WTC11 (cell line): ENCODE results near the gene NXF1. TPM values are rescaled to one million over a fixed set of nuclear protein-coding genes. Genes with fewer than 3 reads are reported as not detected.
"Not testable (repeated sequence)": the region's sequence is repeated elsewhere in the genome, so short reads cannot be mapped to it uniquely, and the experiment has no call there.

ENCODE experiments used
- ATAC-seq: fragments of 200-7000 bp; cut with Tn5 transposase; 2 replicates; pipeline ENCODE4 v1.10.0; 2021; ENCODE audit warnings: mild to moderate bottlenecking, moderate library complexity
- CTCF ChIA-PET: fragments of 300-600 bp; sonication (Branson Sonifier 250); formaldehyde crosslinking; loops from one replicate; lab custom pipeline; 2021; ENCODE audit warnings: antibody characterized with exemption; lab: Charles Lee
- POLR2A ChIA-PET: fragments of 350-600 bp; sonication (Branson Sonifier 250); formaldehyde crosslinking; loops from one replicate; lab custom pipeline; 2021; ENCODE audit warnings: antibody characterized with exemption; lab: Charles Lee
- DNase-seq: peaks from one replicate; pipeline ENCODE4 v3.0.0; 2021; ENCODE audit warnings: low spot score
- H3K27ac Mint-ChIP-seq: 2 replicates; pipeline ENCODE4 v1.8.0; 2021; ENCODE audit warnings: mixed read lengths
- H3K27me3 Mint-ChIP-seq: 2 replicates; pipeline ENCODE4 v1.8.0; 2021; ENCODE audit warnings: low read depth, mild to moderate bottlenecking, moderate library complexity, mixed read lengths
- H3K36me3 Mint-ChIP-seq: 2 replicates; pipeline ENCODE4 v1.8.0; 2021; ENCODE audit warnings: mixed read lengths
- H3K4me1 Mint-ChIP-seq: 2 replicates; pipeline ENCODE4 v1.8.0; 2022; ENCODE audit warnings: mixed read lengths
- H3K4me3 Mint-ChIP-seq: 2 replicates; pipeline ENCODE4 v1.8.0; 2021; ENCODE audit warnings: mild to moderate bottlenecking, moderate library complexity, mixed read lengths
- H3K9me3 Mint-ChIP-seq: 2 replicates; pipeline ENCODE4 v1.8.0; 2021; ENCODE audit warnings: mixed read lengths
- AFF4 ChIP-seq: sonication (generic); formaldehyde crosslinking; IDR thresholded peaks from 2 replicates; pipeline ENCODE4 v1.8.1; 2023; ENCODE audit warnings: mild to moderate bottlenecking, missing genetic modification reagents, borderline replicate concordance
- ATF6 ChIP-seq: sonication (generic); formaldehyde crosslinking; IDR thresholded peaks from 2 replicates; pipeline ENCODE4 v1.8.1; 2023; ENCODE audit warnings: mild to moderate bottlenecking, missing genetic modification reagents
- E2F1 ChIP-seq: sonication (generic); formaldehyde crosslinking; IDR thresholded peaks from 2 replicates; pipeline ENCODE4 v1.8.0; 2022; ENCODE audit warnings: mild to moderate bottlenecking, missing genetic modification reagents
- FOXJ3 ChIP-seq: sonication (generic); formaldehyde crosslinking; IDR thresholded peaks from 2 replicates; pipeline ENCODE4 v1.9.0; 2021; ENCODE audit warnings: missing genetic modification reagents, mild to moderate bottlenecking, borderline replicate concordance
- FOXP1 ChIP-seq: sonication (generic); formaldehyde crosslinking; IDR thresholded peaks from 2 replicates; pipeline ENCODE4 v1.8.0; 2022; ENCODE audit warnings: missing genetic modification reagents, mild to moderate bottlenecking, moderate library complexity, borderline replicate concordance
- GABPB1 ChIP-seq: sonication (generic); formaldehyde crosslinking; IDR thresholded peaks from 2 replicates; pipeline ENCODE4 v1.8.1; 2023; ENCODE audit warnings: mild to moderate bottlenecking, missing genetic modification reagents
- HMGXB4 ChIP-seq: sonication (generic); formaldehyde crosslinking; IDR thresholded peaks from 2 replicates; pipeline ENCODE4 v1.8.1; 2023; ENCODE audit warnings: mild to moderate bottlenecking, moderate library complexity, missing genetic modification reagents
- PRDM15 ChIP-seq: sonication (generic); formaldehyde crosslinking; IDR thresholded peaks from 2 replicates; pipeline ENCODE4 v1.8.0; 2022; ENCODE audit warnings: missing genetic modification reagents
- TEAD1 ChIP-seq: sonication (generic); formaldehyde crosslinking; IDR thresholded peaks from 2 replicates; pipeline ENCODE4 v1.8.0; 2022; ENCODE audit warnings: mild to moderate bottlenecking, missing genetic modification reagents
- ZNF121 ChIP-seq: sonication (generic); formaldehyde crosslinking; IDR thresholded peaks from 2 replicates; pipeline ENCODE4 v1.8.0; 2023; ENCODE audit warnings: missing genetic modification reagents
- total RNA-seq: library from RNA; stranded (reverse); gene quantifications from 3 replicates; pipeline ENCODE4 v1.2.3, GENCODE V29; 2021
- TF ChIP-seq, protein P1 (sequence below): sonication (generic); formaldehyde crosslinking; conservative IDR thresholded peaks from 2 replicates; pipeline ENCODE4 v1.8.1; 2022; ENCODE audit warnings: mild to moderate bottlenecking, missing genetic modification reagents
- TF ChIP-seq, protein P2 (sequence below): sonication (generic); formaldehyde crosslinking; IDR thresholded peaks from 2 replicates; pipeline ENCODE4 v1.8.0; 2022; ENCODE audit warnings: mild to moderate bottlenecking, missing genetic modification reagents

Gene NXF1
- total RNA-seq, 1 experiment from 2014 or later = 43.2 TPM

- TF ChIP-seq ATF6 (no peak), PRDM15 (CRISPR knock-in tag) (peak; percentile 80), GABPB1 (CRISPR knock-in tag) (no peak), AFF4 (CRISPR knock-in tag) (no peak), FOXP1 (CRISPR knock-in tag) (no peak), ZNF121 (no peak), FOXJ3 (no peak), HMGXB4 (no peak), E2F1 (CRISPR knock-in tag) (no peak), TEAD1 (CRISPR knock-in tag) (0 out of 2 replicates have a peak, but pooled peaks have one; percentile 11)
- TF ChIP-seq, protein P1, sequence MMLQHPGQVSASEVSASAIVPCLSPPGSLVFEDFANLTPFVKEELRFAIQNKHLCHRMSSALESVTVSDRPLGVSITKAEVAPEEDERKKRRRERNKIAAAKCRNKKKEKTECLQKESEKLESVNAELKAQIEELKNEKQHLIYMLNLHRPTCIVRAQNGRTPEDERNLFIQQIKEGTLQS = no peak
- TF ChIP-seq, protein P2, sequence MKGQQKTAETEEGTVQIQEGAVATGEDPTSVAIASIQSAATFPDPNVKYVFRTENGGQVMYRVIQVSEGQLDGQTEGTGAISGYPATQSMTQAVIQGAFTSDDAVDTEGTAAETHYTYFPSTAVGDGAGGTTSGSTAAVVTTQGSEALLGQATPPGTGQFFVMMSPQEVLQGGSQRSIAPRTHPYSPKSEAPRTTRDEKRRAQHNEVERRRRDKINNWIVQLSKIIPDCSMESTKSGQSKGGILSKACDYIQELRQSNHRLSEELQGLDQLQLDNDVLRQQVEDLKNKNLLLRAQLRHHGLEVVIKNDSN (CRISPR knock-in tag) = no peak
Observed at GRCh38 chr11:62770778-62771143, 34.5 kb downstream of the NXF1 start (continued).

- H3K27me3 Mint-ChIP-seq, H3K9me3 Mint-ChIP-seq, ATAC-seq: not testable (repeated sequence)
- H3K4me3 Mint-ChIP-seq = peak overlapping the region; percentile 89
- H3K4me1 Mint-ChIP-seq = peaks cover 32% of the 10 kb centered on the region
- POLR2A ChIA-PET = interaction anchor here (0.6 to 1.4 kb wide), 5 partner anchors 55 to 1483 kb away, joined by 3 to 6 read pairs (median 5); partner anchors contain the start of genes C11orf98 and CSKMT
- peaks cover 21% of the 10 kb centered on the region for H3K36me3 Mint-ChIP-seq
- peak; percentile 32 for DNase-seq
- CTCF ChIA-PET = interaction anchor here (0.6 to 5.4 kb wide), 6 partner anchors 10 to 169 kb away, joined by 3 to 66 read pairs (median 4); partner anchors contain the start of genes HNRNPUL2, TAF6L, TMEM179B and TTC9C
- H3K27ac Mint-ChIP-seq = peak overlapping the region; percentile 95
Observed at GRCh38 chr11:62760867-62761227, 44.4 kb downstream of the NXF1 start.
